ENCODE measurements around the gene HOXA10. TPM values are rescaled to one million over a fixed set of nuclear protein-coding genes. Genes with fewer than 3 reads are reported as not detected.

HOXA10 gene
- polyA plus RNA-seq, 1 donor from 2014 or later, result 0.70 TPM

DNA sequence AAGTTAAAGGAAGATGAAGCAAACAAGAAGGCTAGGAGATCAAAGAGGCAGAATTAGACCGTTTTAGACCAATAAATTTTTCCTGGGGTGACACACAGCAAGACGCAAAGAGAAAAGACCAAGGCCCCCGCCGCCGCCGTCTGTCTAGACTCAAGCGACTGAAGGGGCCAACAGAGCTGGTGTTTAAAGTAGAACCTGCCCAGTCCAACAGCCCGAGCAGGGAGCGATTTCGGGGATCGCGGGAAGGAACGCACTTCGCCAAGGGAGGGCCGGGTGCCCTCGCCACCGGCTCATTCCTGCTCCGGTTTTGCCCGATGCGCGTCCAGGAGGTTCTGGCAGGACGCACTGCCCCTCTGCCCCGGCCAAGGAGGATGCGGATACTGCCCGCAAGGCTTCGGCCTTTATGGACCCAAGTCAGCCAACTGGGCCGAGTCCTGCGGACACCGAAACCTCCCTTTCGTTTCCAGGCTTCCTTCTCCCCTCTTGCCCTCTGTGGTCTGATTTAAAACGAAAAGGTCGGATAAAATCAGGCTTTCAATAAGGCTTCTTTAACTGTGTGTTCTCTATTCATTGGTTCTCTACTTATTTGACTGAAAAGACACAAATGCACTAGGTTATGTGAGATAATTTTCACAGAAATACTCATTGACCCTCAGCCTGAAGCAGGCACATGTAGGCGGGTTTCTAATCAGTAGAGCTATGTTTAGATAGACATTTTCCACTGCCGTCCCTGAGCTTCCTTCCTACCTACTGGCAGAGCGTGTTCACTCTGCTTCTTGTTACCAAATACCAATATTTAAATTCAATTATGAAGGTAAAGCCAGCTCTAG, 15.5 kb downstream of the HOXA10 start:
- Mint-ChIP-seq H3K4me3 (peak overlapping the region; percentile 38 to 89 (median 50)), H3K9me3 (peaks cover 0 to 17% (median 1%) of the 10 kb centered on the region in 3 donors), H3K36me3 (no peaks in the 10 kb centered on the region), H3K4me1 (peaks cover 8 to 51% (median 14%) of the 10 kb centered on the region in 3 donors), H3K27me3 (peaks cover 66% of the 10 kb centered on the region), H3K27ac (peak overlapping the region; percentile 91 to 98 (median 94))

DNA sequence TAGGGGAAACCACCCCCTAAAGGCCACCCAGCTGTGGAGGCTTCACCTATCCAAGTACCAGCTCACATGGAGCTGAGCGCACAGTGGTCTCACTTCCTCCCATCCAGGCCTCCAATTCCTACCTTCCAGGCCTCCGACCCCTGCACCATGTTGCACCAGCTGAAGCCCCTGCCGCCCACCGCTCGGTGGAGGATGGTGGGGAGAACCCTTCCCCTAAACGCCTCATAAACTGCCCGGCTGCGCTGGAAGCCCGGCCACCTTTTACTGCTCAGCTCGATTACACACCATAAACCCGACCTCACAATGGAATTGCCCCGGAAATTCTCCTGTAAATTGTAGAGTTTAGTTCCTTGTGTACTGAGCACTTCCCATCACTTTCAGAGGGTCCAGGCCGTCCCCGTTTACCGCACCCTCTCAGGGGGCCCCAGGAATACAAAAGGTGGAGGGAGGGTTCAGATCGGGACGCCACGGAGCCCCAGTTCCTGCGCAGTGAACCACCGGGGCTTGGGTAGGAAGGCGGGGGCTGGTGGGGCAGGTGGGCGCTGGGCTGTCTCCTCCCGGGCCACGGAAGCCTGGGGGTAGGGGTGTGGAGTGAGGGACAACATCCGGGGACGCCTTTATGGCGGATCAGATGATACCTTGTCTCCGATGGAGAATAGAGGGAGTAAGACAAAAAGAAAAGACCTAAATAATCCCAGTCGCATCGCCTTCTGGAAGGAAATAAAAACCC, 16.3 kb downstream of the HOXA10 start:
- Mint-ChIP-seq H3K36me3 (no peaks in the 10 kb centered on the region), H3K4me3 (peak overlapping the region; percentile 54 to 89 (median 69)), H3K9me3 (peaks cover 0 to 17% (median 1%) of the 10 kb centered on the region in 3 donors), H3K27me3 (peaks cover 61% of the 10 kb centered on the region), H3K27ac (peak overlapping the region; percentile 91 to 98 (median 94)), H3K4me1 (peaks cover 8 to 50% (median 14%) of the 10 kb centered on the region in 3 donors)

DNA sequence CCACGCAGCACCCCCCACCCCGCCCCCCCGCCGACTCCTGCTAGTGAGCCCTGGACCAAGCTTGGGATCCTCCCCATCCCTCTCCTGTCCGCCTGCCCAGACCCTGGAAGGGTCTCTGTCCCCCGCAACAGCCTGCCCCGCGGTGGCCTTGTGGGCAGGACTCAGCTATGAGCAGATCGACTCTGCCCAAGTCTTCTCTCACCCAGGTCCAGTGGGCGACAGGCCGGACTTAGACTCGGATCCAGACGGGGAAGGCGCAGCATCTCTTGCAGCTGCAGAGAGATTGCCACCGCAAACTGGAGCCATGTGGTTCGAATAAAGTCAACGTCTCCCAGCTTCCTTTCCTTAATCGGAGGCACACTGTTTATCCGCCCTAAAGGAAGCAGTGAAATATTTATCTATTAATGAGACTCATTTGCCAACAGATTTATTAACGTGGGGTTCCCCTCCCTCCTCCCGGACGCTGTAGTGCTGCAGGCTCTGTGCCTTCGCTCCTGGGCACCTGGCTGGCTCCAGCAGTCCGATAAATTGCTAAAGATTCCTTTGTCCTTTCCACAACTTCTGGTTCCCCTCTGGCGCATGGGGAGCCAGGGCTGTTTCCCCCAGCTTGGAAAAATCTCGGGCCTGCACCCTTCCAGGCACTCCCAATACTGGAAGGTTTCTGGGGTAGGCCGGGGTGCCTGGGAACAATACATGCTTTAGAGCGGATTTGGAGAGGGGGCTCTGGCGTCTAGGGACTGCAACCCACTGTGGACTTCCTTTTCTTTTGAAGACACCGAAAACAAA, 17.0 kb downstream of the HOXA10 start:
- H3K36me3 Mint-ChIP-seq, result no peaks in the 10 kb centered on the region
- peak overlapping the region; percentile 30 to 89 (median 61) for H3K4me3 Mint-ChIP-seq
- H3K27ac Mint-ChIP-seq, result peak overlapping the region; percentile 91 to 98 (median 92)
- peaks cover 0 to 17% (median 1%) of the 10 kb centered on the region in 3 donors for H3K9me3 Mint-ChIP-seq
- H3K27me3 Mint-ChIP-seq, result peaks cover 65% of the 10 kb centered on the region
- peaks cover 8 to 45% (median 14%) of the 10 kb centered on the region in 3 donors for H3K4me1 Mint-ChIP-seq

GRCh38 chr7:27156508-27156898, 17.6 kb downstream of the HOXA10 start, which contains the start of gene HOXA7:
Gene HOXA7 (minus strand): TSS chr7:27156675. CDS start chr7:27156545, 130 bp downstream.
- Mint-ChIP-seq H3K27ac (peak within 1 kb of the TSS; percentile 96 to 98 (median 97)), H3K36me3 (no peaks in the 10 kb centered on the region), H3K9me3 (peaks cover 0 to 17% (median 1%) of the 10 kb centered on the region in 3 donors), H3K4me3 (peak within 1 kb of the TSS; percentile 54 to 93 (median 89)), H3K4me1 (peaks cover 11 to 48% (median 16%) of the 10 kb centered on the region in 3 donors), H3K27me3 (peaks cover 68% of the 10 kb centered on the region)

GRCh38 chr7:27155816-27156507, 18.2 kb downstream of the HOXA10 start:
- peaks cover 70% of the 10 kb centered on the region for H3K27me3 Mint-ChIP-seq
- H3K4me3 Mint-ChIP-seq, result peak overlapping the region; percentile 39 to 93 (median 89)
- H3K4me1 Mint-ChIP-seq, result peaks cover 16 to 49% (median 18%) of the 10 kb centered on the region in 3 donors
- peaks cover 0 to 17% (median 1%) of the 10 kb centered on the region in 3 donors for H3K9me3 Mint-ChIP-seq
- no peaks in the 10 kb centered on the region for H3K36me3 Mint-ChIP-seq
- H3K27ac Mint-ChIP-seq, result peak overlapping the region; percentile 96 to 98 (median 97)

- peaks cover 0 to 17% (median 1%) of the 10 kb centered on the region in 3 donors for H3K9me3 Mint-ChIP-seq
- peaks cover 17 to 51% (median 18%) of the 10 kb centered on the region in 3 donors for H3K4me1 Mint-ChIP-seq
- H3K4me3 Mint-ChIP-seq, result peak overlapping the region; percentile 56 to 89 (median 78)
- peak overlapping the region; percentile 96 to 98 (median 97) for H3K27ac Mint-ChIP-seq
- H3K36me3 Mint-ChIP-seq, result no peaks in the 10 kb centered on the region
- peaks cover 71% of the 10 kb centered on the region for H3K27me3 Mint-ChIP-seq
These were observed 19.0 kb downstream of the HOXA10 start for GRCh38 chr7:27154901-27155815.

- H3K9me3 Mint-ChIP-seq, result peaks cover 0 to 17% (median 1%) of the 10 kb centered on the region in 3 donors
- H3K4me3 Mint-ChIP-seq, result peak overlapping the region in 3 of 4 donors; percentile 28 to 89 (median 56)
- H3K27ac Mint-ChIP-seq, result peak overlapping the region; percentile 96 to 98 (median 97)
- H3K27me3 Mint-ChIP-seq, result peaks cover 70% of the 10 kb centered on the region
- peaks cover 16 to 44% (median 17%) of the 10 kb centered on the region in 3 donors for H3K4me1 Mint-ChIP-seq
- H3K36me3 Mint-ChIP-seq, result no peaks in the 10 kb centered on the region
These were observed 19.8 kb downstream of the HOXA10 start for GRCh38 chr7:27154369-27154768.

DNA sequence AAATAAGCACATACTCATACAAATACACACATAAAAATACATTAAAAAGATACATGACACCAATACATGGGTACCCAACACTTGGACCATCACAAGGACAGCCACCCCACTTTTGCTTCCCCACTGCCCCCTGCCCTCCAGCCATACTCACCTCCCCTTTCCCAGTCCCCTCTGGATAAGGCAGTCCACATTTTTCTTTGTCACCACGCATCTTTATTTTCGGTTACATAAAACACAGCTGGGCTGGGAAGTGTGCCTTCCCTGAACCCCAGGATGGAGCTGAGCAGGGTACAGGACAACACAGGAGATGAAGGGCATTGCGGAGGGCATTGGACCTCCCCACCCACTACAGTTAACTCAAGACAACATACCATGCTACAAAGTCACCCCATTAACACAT, 20.6 kb downstream of the HOXA10 start:
- peak overlapping the region in 3 of 4 donors; percentile 13 to 89 (median 58) for H3K4me3 Mint-ChIP-seq
- H3K4me1 Mint-ChIP-seq, result peaks cover 15 to 39% (median 17%) of the 10 kb centered on the region in 3 donors
- peaks cover 72% of the 10 kb centered on the region for H3K27me3 Mint-ChIP-seq
- H3K36me3 Mint-ChIP-seq, result no peaks in the 10 kb centered on the region
- peaks cover 0 to 17% (median 1%) of the 10 kb centered on the region in 3 donors for H3K9me3 Mint-ChIP-seq
- H3K27ac Mint-ChIP-seq, result peak overlapping the region in 2 of 3 donors; percentile 33 to 98

GRCh38 chr7:27152816-27153442, 21.2 kb downstream of the HOXA10 start:
- Mint-ChIP-seq H3K4me3 (peak overlapping the region in 2 of 4 donors; percentile 22 to 89), H3K4me1 (peaks cover 19 to 37% (median 19%) of the 10 kb centered on the region in 3 donors), H3K27me3 (peaks cover 72% of the 10 kb centered on the region), H3K36me3 (no peaks in the 10 kb centered on the region), H3K9me3 (peaks cover 0 to 15% (median 1%) of the 10 kb centered on the region in 3 donors), H3K27ac (peak overlapping the region; percentile 23 to 98 (median 94))

DNA sequence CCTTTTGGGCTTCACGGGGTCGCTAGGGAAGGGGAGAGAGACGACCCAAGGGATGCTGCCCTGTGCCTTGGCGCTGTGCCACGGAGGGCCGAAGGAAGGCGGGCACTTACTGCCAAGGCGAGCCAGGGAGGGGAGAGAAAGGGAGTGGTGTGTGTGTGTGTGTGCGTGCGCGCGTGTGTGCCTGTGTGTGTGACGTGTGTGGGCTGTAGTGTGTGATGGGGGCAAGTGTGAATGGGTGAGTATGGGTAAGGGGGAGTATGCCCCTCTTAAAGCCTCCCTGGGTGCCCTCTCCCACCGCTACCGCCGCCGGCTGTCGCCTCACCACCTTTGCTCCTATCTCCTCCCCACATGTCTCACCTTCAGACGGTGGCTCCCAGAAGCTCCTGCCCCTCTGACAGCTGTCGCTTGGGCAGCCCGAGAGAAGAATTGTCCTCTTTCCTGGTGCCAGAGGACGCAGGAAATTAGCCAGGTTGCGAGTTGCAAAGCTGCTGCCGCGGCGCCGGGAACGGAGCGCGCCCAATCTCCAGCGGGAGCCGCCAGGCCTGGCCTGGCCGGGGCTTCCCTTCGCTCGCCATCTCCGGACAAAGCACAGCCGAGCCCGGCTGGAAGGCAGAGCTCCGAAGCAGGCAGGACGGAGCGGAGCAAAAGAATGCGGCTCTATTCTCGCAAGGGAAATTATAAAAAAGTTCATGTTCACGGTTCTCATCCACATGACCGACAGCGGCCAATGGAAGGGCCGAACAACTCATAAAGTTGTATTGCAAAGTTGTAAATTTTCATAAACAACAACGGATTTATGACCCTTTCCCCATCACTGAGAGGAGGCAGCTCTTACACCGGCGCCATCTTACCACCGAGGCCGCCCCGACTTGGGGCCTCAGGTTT, 21.9 kb downstream of the HOXA10 start, which contains the start of gene HOXA3:
Gene HOXA3 (minus strand): TSS at position 653 of the 885 bp plus-strand sequence. CDS start 41,943 bp downstream, outside the sequence.
- H3K4me1 Mint-ChIP-seq, result peaks cover 17 to 36% (median 23%) of the 10 kb centered on the region in 3 donors
- no peaks in the 10 kb centered on the region for H3K36me3 Mint-ChIP-seq
- H3K9me3 Mint-ChIP-seq, result peaks cover 0 to 8% (median 1%) of the 10 kb centered on the region in 3 donors
- H3K4me3 Mint-ChIP-seq, result peak within 1 kb of the TSS; percentile 74 to 93 (median 88)
- H3K27ac Mint-ChIP-seq, result peak within 1 kb of the TSS; percentile 94 to 98 (median 94)
- peaks cover 73% of the 10 kb centered on the region for H3K27me3 Mint-ChIP-seq

GRCh38 chr7:27151341-27151930, 22.7 kb downstream of the HOXA10 start:
- Mint-ChIP-seq H3K4me3 (peak overlapping the region; percentile 74 to 93 (median 88)), H3K27me3 (peaks cover 76% of the 10 kb centered on the region), H3K36me3 (no peaks in the 10 kb centered on the region), H3K27ac (peak overlapping the region; percentile 94 to 98 (median 94)), H3K4me1 (peaks cover 19 to 38% (median 24%) of the 10 kb centered on the region in 3 donors), H3K9me3 (peaks cover 0 to 8% (median 1%) of the 10 kb centered on the region in 3 donors)

Data from IgD-negative memory B cell (primary cell).